Panc1 (cell line): Measurements from ENCODE around the gene SEC14L5. TPM values are rescaled to one million over a fixed set of nuclear protein-coding genes. Genes with fewer than 3 reads are reported as not detected.

Source experiments
- ATAC-seq: fragments of 200-7000 bp; cut with Tn5 transposase; 2 replicates; pipeline ENCODE4 v1.9.1; 2020; ENCODE audit warnings: mild to moderate bottlenecking, moderate library complexity
- BruUV-seq: library from RNA; stranded (reverse); fragments of 400-500 nt; replicated peaks from 2 replicates; lab custom pipeline; 2021; lab: Mats Ljungman, UMichigan
- CTCF ChIA-PET: fragments of 300-600 bp; sonication (Branson Sonifier 250); formaldehyde crosslinking; loops from one replicate; lab custom pipeline; 2022; ENCODE audit warnings: antibody characterized with exemption; lab: Charles Lee
- POLR2A ChIA-PET: fragments of 300-600 bp; sonication (Branson Sonifier 250); formaldehyde crosslinking; loops from one replicate; lab custom pipeline; 2022; ENCODE audit warnings: antibody characterized with exemption; lab: Charles Lee
- DNase-seq: peaks from one replicate; pipeline ENCODE4 v3.0.0-alpha.2; 2010; ENCODE audit warnings: low read depth, low spot score
- H3K27ac ChIP-seq: 2 replicates; pipeline ENCODE4 v1.5.1; 2011; ENCODE audit warnings: mild to moderate bottlenecking, low read length, inconsistent platforms
- H3K27me3 ChIP-seq: fragments of 200-500 bp; sonication (Bioruptor generic); 2 replicates; pipeline ENCODE4 v1.6.0; 2014; ENCODE audit warnings: low read length, inconsistent platforms; ENCODE audit not compliant: control insufficient read depth, insufficient read depth
- H3K36me3 ChIP-seq: fragments of 200-500 bp; sonication (Bioruptor generic); 2 replicates; pipeline ENCODE4 v1.5.1; 2014; ENCODE audit warnings: inconsistent platforms, mild to moderate bottlenecking, low read length, moderate library complexity; ENCODE audit not compliant: control insufficient read depth, insufficient read depth
- H3K4me1 ChIP-seq: 2 replicates; pipeline ENCODE4 v1.5.1; 2011; ENCODE audit warnings: inconsistent platforms, mild to moderate bottlenecking, low read length, moderate library complexity; ENCODE audit not compliant: control insufficient read depth, insufficient read depth
- H3K4me3 ChIP-seq, 2 experiments: 2 replicates each; pipeline ENCODE4 v1.5.1; 2011 to 2012; ENCODE audit warnings: low read depth in 2 of 2, low read length in 2 of 2, mild to moderate bottlenecking in 2 of 2, inconsistent platforms in 1 of 2, moderate library complexity in 1 of 2
- H3K9me3 ChIP-seq: fragments of 200-500 bp; sonication (Bioruptor generic); 2 replicates; pipeline ENCODE4 v1.5.1; 2014; ENCODE audit warnings: low read depth, mild to moderate bottlenecking, inconsistent platforms, low read length, moderate library complexity; ENCODE audit not compliant: control insufficient read depth, insufficient read depth
- CTCF ChIP-seq: fragments of 450-650 bp; IDR thresholded peaks from 2 replicates; pipeline ENCODE4 v1.5.1; 2017; ENCODE audit warnings: mild to moderate bottlenecking
- POLR2AphosphoS5 ChIP-seq: IDR thresholded peaks from 2 replicates; pipeline ENCODE4 v1.6.1; 2012; ENCODE audit warnings: mild to moderate bottlenecking, low read depth, low read length, moderate library complexity
- REST ChIP-seq, 2 experiments: IDR thresholded peaks; 2 replicates each; pipeline ENCODE4 v1.6.1; 2011 to 2012; ENCODE audit warnings: low read depth in 2 of 2, control low read depth in 1 of 2, low read length in 1 of 2, mild to moderate bottlenecking in 1 of 2, moderate library complexity in 1 of 2; ENCODE audit not compliant: insufficient read depth in 1 of 2
- SIN3A ChIP-seq: IDR thresholded peaks from 2 replicates; pipeline ENCODE4 v1.6.1; 2012; ENCODE audit warnings: low read depth, mild to moderate bottlenecking, low read length, moderate library complexity, borderline replicate concordance; ENCODE audit not compliant: insufficient read depth
- TCF7L2 ChIP-seq: IDR thresholded peaks from 2 replicates; pipeline ENCODE4 v1.6.1; 2011; ENCODE audit warnings: mild to moderate bottlenecking, low read depth, low read length, inconsistent platforms
- in situ Hi-C: cut with HindIII; loops from 2 replicates; pipeline ENCODE4 v1.10.0; 2016; ENCODE audit warnings: low sequenced_read_pairs, low pct_unique_long_range_greater_than_20kb
- intact Hi-C: fragments of 100-400 bp; cut with micrococcal nuclease; formaldehyde crosslinking; loops from one replicate; pipeline ENCODE4 v1.10.0; 2022; ENCODE audit not compliant: unreplicated experiment
- total RNA-seq: library from RNA; stranded (reverse); gene quantifications from one replicate; pipeline ENCODE4 v1.2.1, GENCODE V29; 2021; ENCODE audit not compliant: unreplicated experiment

The SEC14L5 gene
- total RNA-seq, 1 experiment from 2014 or later = 0.26 TPM

GRCh38 chr16:5015351-5015750 lies 57.2 kb downstream of the SEC14L5 start:
- in situ Hi-C loops (no loop called here), intact Hi-C loops (no loop called here)
- POLR2A ChIA-PET = no interaction called here
- H3K4me1 ChIP-seq = no peaks in the 10 kb centered on the region
- ATAC-seq = no peak
- CTCF ChIA-PET = no interaction called here
- no peak for DNase-seq
- no peaks in the 10 kb centered on the region for H3K9me3 ChIP-seq
- no peaks in the 10 kb centered on the region for H3K36me3 ChIP-seq
- H3K27ac ChIP-seq = no peak overlapping the region
- H3K4me3 ChIP-seq = no peak overlapping the region
- no peaks in the 10 kb centered on the region for H3K27me3 ChIP-seq
- BruUV-seq = no TSS peak
- no peak for TF ChIP-seq POLR2AphosphoS5
- TF ChIP-seq TCF7L2 = no peak
- no peak for TF ChIP-seq REST (IDR thresholded peaks at IDR 0.05; ENCODE audit: insufficient read depth in 1 of 2, low read depth in 2 of 2, low read length in 1 of 2)
- TF ChIP-seq SIN3A = no peak
- TF ChIP-seq CTCF = no peak

- ATAC-seq (no peak), DNase-seq (no peak)
- Histone ChIP-seq H3K4me3 (no peak overlapping the region), H3K27me3 (no peaks in the 10 kb centered on the region), H3K36me3 (no peaks in the 10 kb centered on the region), H3K9me3 (no peaks in the 10 kb centered on the region), H3K4me1 (no peaks in the 10 kb centered on the region), H3K27ac (no peak overlapping the region)
- CTCF ChIA-PET = no interaction called here
- TF ChIP-seq SIN3A = no peak
- TF ChIP-seq CTCF = no peak
- TF ChIP-seq POLR2AphosphoS5 = no peak
- no peak for TF ChIP-seq REST (IDR thresholded peaks at IDR 0.05; ENCODE audit: insufficient read depth in 1 of 2, low read depth in 2 of 2, low read length in 1 of 2)
- TF ChIP-seq TCF7L2 = no peak
- BruUV-seq = no TSS peak
- in situ Hi-C loops (no loop called here), intact Hi-C loops (no loop called here)
- POLR2A ChIA-PET = no interaction called here
These were observed 57.8 kb downstream of the SEC14L5 start for GRCh38 chr16:5015887-5016286.
